Astrocyte (in vitro differentiated cells and primary cell): Measurements from ENCODE around the gene CA4.
"Not testable (repeated sequence)": the region's sequence is repeated elsewhere in the genome, so short reads cannot be mapped to it uniquely, and the experiment has no call there.

Experiments
- EZH2 ChIP-seq: IDR thresholded peaks from 2 replicates; pipeline ENCODE4 v1.6.1; 2012; ENCODE audit warnings: mild to moderate bottlenecking, low read length, inconsistent platforms; ENCODE audit not compliant: insufficient read depth
- TF ChIP-seq, protein P1 (sequence below): IDR thresholded peaks from 2 replicates; pipeline ENCODE4 v1.5.1; 2011; ENCODE audit warnings: low read depth, mild to moderate bottlenecking, inconsistent platforms, low read length, moderate library complexity; ENCODE audit not compliant: insufficient read depth

DNA sequence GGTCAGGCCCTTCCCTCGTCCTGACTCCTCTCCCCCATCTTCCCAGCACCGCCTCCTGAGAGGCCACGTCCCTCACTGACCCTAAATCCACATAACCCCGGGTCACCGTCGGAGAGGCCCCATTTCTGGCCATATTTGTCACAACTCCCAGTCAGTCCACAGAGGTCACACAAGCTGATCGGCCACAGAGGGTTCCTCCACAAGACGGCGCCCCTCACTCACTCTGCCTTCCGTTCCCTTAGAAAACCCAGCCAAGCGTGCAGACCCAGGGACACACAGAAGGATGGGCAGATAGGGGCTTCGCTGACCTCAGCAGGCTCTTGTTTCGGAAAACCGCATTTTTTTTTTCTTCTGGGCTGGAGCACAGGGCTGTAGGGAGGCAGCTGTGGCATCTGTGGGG is 33.6 kb upstream of the CA4 start:
- TF ChIP-seq, protein P1, sequence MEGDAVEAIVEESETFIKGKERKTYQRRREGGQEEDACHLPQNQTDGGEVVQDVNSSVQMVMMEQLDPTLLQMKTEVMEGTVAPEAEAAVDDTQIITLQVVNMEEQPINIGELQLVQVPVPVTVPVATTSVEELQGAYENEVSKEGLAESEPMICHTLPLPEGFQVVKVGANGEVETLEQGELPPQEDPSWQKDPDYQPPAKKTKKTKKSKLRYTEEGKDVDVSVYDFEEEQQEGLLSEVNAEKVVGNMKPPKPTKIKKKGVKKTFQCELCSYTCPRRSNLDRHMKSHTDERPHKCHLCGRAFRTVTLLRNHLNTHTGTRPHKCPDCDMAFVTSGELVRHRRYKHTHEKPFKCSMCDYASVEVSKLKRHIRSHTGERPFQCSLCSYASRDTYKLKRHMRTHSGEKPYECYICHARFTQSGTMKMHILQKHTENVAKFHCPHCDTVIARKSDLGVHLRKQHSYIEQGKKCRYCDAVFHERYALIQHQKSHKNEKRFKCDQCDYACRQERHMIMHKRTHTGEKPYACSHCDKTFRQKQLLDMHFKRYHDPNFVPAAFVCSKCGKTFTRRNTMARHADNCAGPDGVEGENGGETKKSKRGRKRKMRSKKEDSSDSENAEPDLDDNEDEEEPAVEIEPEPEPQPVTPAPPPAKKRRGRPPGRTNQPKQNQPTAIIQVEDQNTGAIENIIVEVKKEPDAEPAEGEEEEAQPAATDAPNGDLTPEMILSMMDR, result not testable (repeated sequence)
- not testable (repeated sequence) for TF ChIP-seq EZH2
